Transverse colon (tissue), 4 donors: ENCODE results near the gene NPHP3. TPM values are rescaled to one million over a fixed set of nuclear protein-coding genes. Genes with fewer than 3 reads are reported as not detected.

ENCODE experiments used
- DNase-seq: peaks from one replicate; pipeline ENCODE4 v3.0.0-alpha.2; 2019
- H3K27ac ChIP-seq, 4 donors: fragments of 200-600 bp; sonication (generic); 2 replicates each; pipeline ENCODE4 v1.5.1; 2016 to 2018; ENCODE audit warnings: inconsistent platforms in 4 of 4
- H3K27me3 ChIP-seq: fragments of 200-600 bp; sonication (generic); 2 replicates; pipeline ENCODE4 v1.5.1; 2017; ENCODE audit warnings: inconsistent platforms
- H3K36me3 ChIP-seq, 4 donors: fragments of 200-600 bp; sonication (generic); 2 replicates each; pipeline ENCODE4 v1.5.1; 2017 to 2019; ENCODE audit warnings: inconsistent platforms in 4 of 4
- H3K4me1 ChIP-seq, 4 donors: fragments of 200-600 bp; sonication (generic); 2 replicates each; pipeline ENCODE4 v1.5.1; 2017 to 2020; ENCODE audit warnings: inconsistent platforms in 4 of 4
- H3K4me3 ChIP-seq, 4 donors: fragments of 200-600 bp; sonication (generic); 1 replicate in 1 of 4; 2 replicates in 3 of 4; pipeline versions ENCODE4 v1.5.1 to v1.6.1; 2017 to 2019; ENCODE audit warnings: inconsistent platforms in 4 of 4
- H3K9me3 ChIP-seq, 2 donors: fragments of 200-600 bp; sonication (generic); 2 replicates each; pipeline ENCODE4 v1.5.1; 2017 to 2019; ENCODE audit warnings: inconsistent platforms in 2 of 2
- EP300 ChIP-seq: sonication (generic); formaldehyde crosslinking; IDR thresholded peaks from one replicate; pipeline ENCODE4 v1.6.1; 2017; ENCODE audit warnings: antibody characterized with exemption, low read depth
- POLR2A ChIP-seq: fragments of 450-650 bp; IDR thresholded peaks from one replicate; pipeline ENCODE4 v1.6.1; 2016; ENCODE audit warnings: antibody characterized with exemption, mild to moderate bottlenecking, moderate library complexity
- POLR2AphosphoS5 ChIP-seq, 3 donors: sonication (generic); formaldehyde crosslinking; IDR thresholded peaks; one replicate each; pipeline ENCODE4 v1.6.1; 2016; ENCODE audit warnings: antibody characterized with exemption in 3 of 3
- WGBS, 2 donors: methylation state at CpG; one replicate each; pipeline ENCODE4 v1.1.5; 2018; ENCODE audit warnings: low coverage in 1 of 2; 5-methylcytosine and 5-hydroxymethylcytosine counted together
- in situ Hi-C, 4 donors: fragments of 200-750 bp; cut with MboI; loops; one replicate each; pipeline versions ENCODE4 v1.15.0 to v1.15.1; 2017; ENCODE audit warnings: low sequenced_read_pairs in 3 of 4, low pct_ligation_motif_present in 1 of 4, low pct_unique_long_range_greater_than_20kb in 1 of 4
- intact Hi-C: fragments of 100-400 bp; cut with DNase I; formaldehyde crosslinking; loops from one replicate; pipeline ENCODE4 v1.15.1; 2023; ENCODE audit warnings: low total_unique reads
- total RNA-seq, 4 donors: library from RNA; depleted of rRNA; stranded (reverse); fragments of >200 nt; gene quantifications; one replicate each; pipeline ENCODE4 v1.1.0, GENCODE V29; 2016
- TF ChIP-seq, protein P1 (sequence below), 5 experiments: fragments of 200-600 bp in 3 of 5; fragments of 450-650 bp in 2 of 5; sonication (generic) in 3 of 5; IDR thresholded peaks; 1 replicate in 2 of 5; 2 replicates in 3 of 5; pipeline ENCODE4 v1.5.1; 2016 to 2017; ENCODE audit warnings: antibody characterized with exemption in 5 of 5, inconsistent platforms in 3 of 5, mild to moderate bottlenecking in 2 of 5, moderate library complexity in 1 of 5

The NPHP3 gene
- total RNA-seq, 4 donors from 2014 or later = 40.1 to 83.0 (median 64.7) TPM

DNA sequence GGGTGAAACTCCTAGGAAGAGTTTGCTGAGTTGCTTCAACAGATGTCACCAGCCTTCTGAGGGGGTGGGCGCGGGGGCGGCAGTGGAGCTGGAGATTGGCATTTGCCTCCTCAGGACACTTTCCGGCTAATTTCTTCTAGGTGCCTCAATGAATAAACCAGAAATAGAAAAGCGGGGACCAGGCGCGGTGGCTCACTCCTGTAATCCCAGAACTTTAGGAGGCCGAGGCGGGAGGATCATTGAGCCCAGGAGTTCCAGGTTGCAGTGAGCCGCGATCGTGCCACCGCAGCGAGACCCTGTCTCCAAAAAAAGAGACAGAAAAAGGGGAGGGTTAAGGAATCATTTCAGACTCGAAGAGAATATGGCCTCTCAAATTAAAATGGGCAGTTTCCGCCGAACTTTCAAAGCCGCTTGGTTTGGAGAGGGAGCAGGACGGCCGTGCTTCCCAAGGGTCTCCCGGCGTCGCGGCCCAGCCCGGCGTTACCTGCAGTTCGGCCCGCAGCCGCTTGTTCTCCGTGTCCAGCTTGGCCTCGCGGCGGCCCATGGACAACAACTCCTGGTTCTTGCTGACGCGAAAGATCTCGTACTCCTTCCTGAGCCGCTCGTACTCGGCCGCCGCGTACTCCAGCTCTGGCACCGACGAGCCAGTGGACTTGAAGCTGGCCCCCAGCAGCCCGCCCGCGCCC lies 587 bp downstream of the NPHP3 start:
- in situ Hi-C loops = no loop called here
- TF ChIP-seq, protein P1, sequence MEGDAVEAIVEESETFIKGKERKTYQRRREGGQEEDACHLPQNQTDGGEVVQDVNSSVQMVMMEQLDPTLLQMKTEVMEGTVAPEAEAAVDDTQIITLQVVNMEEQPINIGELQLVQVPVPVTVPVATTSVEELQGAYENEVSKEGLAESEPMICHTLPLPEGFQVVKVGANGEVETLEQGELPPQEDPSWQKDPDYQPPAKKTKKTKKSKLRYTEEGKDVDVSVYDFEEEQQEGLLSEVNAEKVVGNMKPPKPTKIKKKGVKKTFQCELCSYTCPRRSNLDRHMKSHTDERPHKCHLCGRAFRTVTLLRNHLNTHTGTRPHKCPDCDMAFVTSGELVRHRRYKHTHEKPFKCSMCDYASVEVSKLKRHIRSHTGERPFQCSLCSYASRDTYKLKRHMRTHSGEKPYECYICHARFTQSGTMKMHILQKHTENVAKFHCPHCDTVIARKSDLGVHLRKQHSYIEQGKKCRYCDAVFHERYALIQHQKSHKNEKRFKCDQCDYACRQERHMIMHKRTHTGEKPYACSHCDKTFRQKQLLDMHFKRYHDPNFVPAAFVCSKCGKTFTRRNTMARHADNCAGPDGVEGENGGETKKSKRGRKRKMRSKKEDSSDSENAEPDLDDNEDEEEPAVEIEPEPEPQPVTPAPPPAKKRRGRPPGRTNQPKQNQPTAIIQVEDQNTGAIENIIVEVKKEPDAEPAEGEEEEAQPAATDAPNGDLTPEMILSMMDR (IDR thresholded peaks at IDR 0.05) = peak; percentile 37 to 70 (median 47)
- no peak for TF ChIP-seq POLR2A
- 3 to 9% methylated on average over 11 to 36 of the region's 47 CpGs for WGBS, 2 donors

DNA sequence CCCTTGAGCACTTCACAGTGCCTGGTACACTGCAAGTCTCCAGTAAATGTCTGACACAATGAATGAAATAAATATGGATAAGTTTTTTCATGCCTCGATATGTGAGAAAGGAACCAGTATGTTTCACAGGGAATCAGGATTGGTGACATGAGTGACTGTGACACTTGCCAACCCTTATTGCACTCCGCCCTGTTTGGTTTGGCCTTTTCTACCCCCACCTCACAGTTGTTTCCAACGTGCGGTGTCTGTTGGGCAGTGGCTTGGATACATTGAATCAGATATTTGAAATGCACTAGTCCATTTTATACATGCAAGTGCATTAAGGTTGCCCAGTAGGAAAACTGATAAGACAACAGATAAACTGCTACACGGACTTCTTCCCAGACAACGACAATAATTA lies 2.0 kb downstream of the NPHP3 start:
- TF ChIP-seq EP300 (no peak), POLR2AphosphoS5 (IDR thresholded peaks at IDR 0.05) (no peak), POLR2A (no peak)
- TF ChIP-seq, protein P1 (IDR thresholded peaks at IDR 0.05) = no peak
- intact Hi-C loops = loop anchor here (10.0 kb wide), 1 partner anchor 695 kb away; no protein-coding TSS in a partner anchor

More for the DNA sequence above, 587 bp downstream of the NPHP3 start:
- H3K27me3 ChIP-seq = no peaks in the 10 kb centered on the region
- H3K4me1 ChIP-seq = peaks cover 5 to 39% (median 24%) of the 10 kb centered on the region in 4 donors
- no peaks in the 10 kb centered on the region for H3K9me3 ChIP-seq
- H3K4me3 ChIP-seq = peak overlapping the region; percentile 61 to 98 (median 83)
- DNase-seq = peak; percentile 65
- H3K36me3 ChIP-seq = peaks cover 0 to 13% (median 2%) of the 10 kb centered on the region in 4 donors
- intact Hi-C loops = loop anchor here (10.0 kb wide), 1 partner anchor 693 kb away; no protein-coding TSS in a partner anchor
- H3K27ac ChIP-seq = peak overlapping the region; percentile 91 to 99 (median 98)

DNA sequence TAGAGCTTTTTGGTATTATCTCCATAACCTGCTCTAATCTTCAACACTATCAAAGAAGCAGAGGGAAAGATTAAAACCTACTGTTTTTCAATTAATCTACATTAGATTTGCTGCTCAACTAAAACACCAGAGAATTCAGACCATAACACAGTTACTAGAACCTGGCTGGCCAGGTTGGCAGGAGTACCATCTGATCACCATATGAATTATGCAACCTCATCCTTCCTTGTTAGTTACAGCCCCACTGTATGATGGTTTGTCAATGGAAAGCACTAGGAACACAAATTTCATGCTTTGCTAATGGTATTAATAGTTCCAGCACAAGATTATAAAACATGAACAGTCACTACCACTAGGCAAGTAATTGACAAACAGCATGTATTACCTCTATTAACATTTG lies 5.8 kb downstream of the NPHP3 start:
- peaks cover 0 to 33% (median 11%) of the 10 kb centered on the region in 4 donors for H3K36me3 ChIP-seq
- intact Hi-C loops = no loop called here
- DNase-seq = no peak
- no peak overlapping the region for H3K4me3 ChIP-seq
- no peaks in the 10 kb centered on the region for H3K9me3 ChIP-seq
- peaks cover 5 to 48% (median 22%) of the 10 kb centered on the region in 4 donors for H3K4me1 ChIP-seq
- TF ChIP-seq EP300 = no peak
- no peak for TF ChIP-seq POLR2A
- TF ChIP-seq, protein P1 (IDR thresholded peaks at IDR 0.05) = no peak
- no peak for TF ChIP-seq POLR2AphosphoS5 (IDR thresholded peaks at IDR 0.05)
- no peaks in the 10 kb centered on the region for H3K27me3 ChIP-seq
- in situ Hi-C loops = no loop called here
- H3K27ac ChIP-seq = no peak overlapping the region

More for the DNA sequence above, 2.0 kb downstream of the NPHP3 start:
- Histone ChIP-seq H3K9me3 (no peaks in the 10 kb centered on the region), H3K27ac (peak overlapping the region in 2 of 4 donors; percentile 3 to 99), H3K27me3 (no peaks in the 10 kb centered on the region), H3K4me3 (peak overlapping the region in 3 of 4 donors; percentile 61 to 98 (median 81)), H3K36me3 (peaks cover 0 to 18% (median 2%) of the 10 kb centered on the region in 4 donors), H3K4me1 (peaks cover 5 to 42% (median 24%) of the 10 kb centered on the region in 4 donors)
- DNase-seq = peak; percentile 22
- in situ Hi-C loops = no loop called here
- 29 to 52% methylated on average over 1 to 6 of the region's 6 CpGs for WGBS, 2 donors

DNA sequence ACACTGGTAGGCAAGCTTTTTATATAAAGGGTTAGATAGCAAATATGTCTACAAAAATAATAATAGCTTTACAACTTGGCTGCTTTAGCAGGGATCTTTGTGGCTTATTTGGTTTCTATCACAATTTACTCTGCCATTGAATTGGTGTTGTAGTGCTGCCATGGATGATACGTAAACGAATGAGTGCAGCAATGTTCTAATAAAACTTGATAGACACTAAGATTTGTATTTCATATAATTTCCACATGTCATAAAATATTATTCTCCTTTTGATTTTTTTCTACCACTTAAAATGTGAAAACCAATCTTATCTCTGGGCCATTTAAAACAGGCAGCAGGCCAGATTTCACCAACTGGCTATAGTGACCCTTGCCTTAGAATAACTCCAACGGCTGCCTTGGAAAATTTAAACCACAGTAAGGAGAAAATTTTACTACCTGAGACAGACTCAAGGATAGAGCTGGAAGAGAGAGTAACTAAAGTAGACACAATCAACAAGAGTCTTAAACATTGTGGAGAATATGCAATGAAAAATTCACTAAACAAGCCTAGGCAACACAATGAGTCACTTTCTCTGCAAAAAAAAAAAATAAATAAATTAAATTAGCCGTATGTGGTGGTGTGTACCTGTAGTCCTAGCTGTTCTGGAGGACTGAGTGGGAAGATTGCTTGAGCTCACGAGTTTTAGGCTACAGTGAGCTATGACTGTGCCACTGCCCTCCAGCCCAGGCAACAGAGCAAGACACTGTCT lies 8.1 kb downstream of the NPHP3 start:
- WGBS, 2 donors = 54 to 59% methylated on average over 5 of the region's 5 CpGs
- in situ Hi-C loops = no loop called here

More for the DNA sequence above, 8.1 kb downstream of the NPHP3 start:
- no peaks in the 10 kb centered on the region for H3K27me3 ChIP-seq
- H3K9me3 ChIP-seq = no peaks in the 10 kb centered on the region
- H3K27ac ChIP-seq = peak overlapping the region; percentile 68 to 80 (median 76)
- H3K36me3 ChIP-seq = peaks cover 0 to 44% (median 14%) of the 10 kb centered on the region in 4 donors
- TF ChIP-seq, protein P1 (IDR thresholded peaks at IDR 0.05) = no peak
- H3K4me1 ChIP-seq = peaks cover 0 to 26% (median 4%) of the 10 kb centered on the region in 4 donors
- no peak overlapping the region for H3K4me3 ChIP-seq
- peak; percentile 66 for DNase-seq
- intact Hi-C loops = no loop called here
